Activated CD8-positive, alpha-beta T cell treated with anti-CD3 and anti-CD28 coated beads for 36 hours (primary cell): ENCODE data around the gene COL4A1. TPM values are rescaled to one million over a fixed set of nuclear protein-coding genes. Genes with fewer than 3 reads are reported as not detected.

Source experiments
- ATAC-seq: fragments of 200-7000 bp; cut with Tn5 transposase; one replicate; pipeline ENCODE4 v1.10.0; 2021; ENCODE audit warnings: mild to moderate bottlenecking, moderate library complexity
- CTCF ChIA-PET: fragments of 350-600 bp; sonication (Branson Sonifier 250); formaldehyde crosslinking; loops from one replicate; lab custom pipeline; 2021; ENCODE audit warnings: antibody characterized with exemption; lab: Charles Lee
- POLR2A ChIA-PET: fragments of 350-600 bp; sonication (Branson Sonifier 250); formaldehyde crosslinking; loops from one replicate; lab custom pipeline; 2021; ENCODE audit warnings: antibody characterized with exemption; lab: Charles Lee
- DNase-seq: peaks from one replicate; pipeline ENCODE4 v3.0.0-alpha.2; 2020
- H3K27ac Mint-ChIP-seq: one replicate; pipeline ENCODE4 v1.8.0; 2021; ENCODE audit warnings: mild to moderate bottlenecking, mixed read lengths
- H3K27me3 Mint-ChIP-seq: one replicate; pipeline ENCODE4 v1.8.0; 2021; ENCODE audit warnings: mixed read lengths
- H3K36me3 Mint-ChIP-seq: one replicate; pipeline ENCODE4 v1.8.0; 2021; ENCODE audit warnings: low read depth, mixed read lengths
- H3K4me1 Mint-ChIP-seq: one replicate; pipeline ENCODE4 v1.8.0; 2021; ENCODE audit warnings: low read depth, mixed read lengths
- H3K4me3 Mint-ChIP-seq: one replicate; pipeline ENCODE4 v1.8.0; 2021; ENCODE audit warnings: mild to moderate bottlenecking, moderate library complexity, mixed read lengths
- H3K9me3 Mint-ChIP-seq: one replicate; pipeline ENCODE4 v1.8.0; 2021; ENCODE audit warnings: mixed read lengths
- CTCF ChIP-seq: fragments of 200-600 bp; IDR thresholded peaks from one replicate; pipeline ENCODE4 v1.8.0; 2022; ENCODE audit warnings: antibody characterized with exemption, mild to moderate bottlenecking
- intact Hi-C: fragments of 100-400 bp; cut with micrococcal nuclease; formaldehyde crosslinking; loops from one replicate; pipeline ENCODE4 v1.10.0; 2022
- total RNA-seq, 2 experiments: library from RNA; stranded (reverse); gene quantifications; one replicate each; pipeline ENCODE4 v1.2.3, GENCODE V29; 2021

Gene COL4A1
- total RNA-seq, 2 experiments from 2014 or later, result not detected

GRCh38 chr13:110338441-110339101, 31.6 kb upstream of the COL4A1 start:
- ATAC-seq (no peak), DNase-seq (no peak)
- Mint-ChIP-seq H3K36me3 (no peaks in the 10 kb centered on the region), H3K4me3 (no peak overlapping the region), H3K4me1 (peaks cover 21% of the 10 kb centered on the region), H3K27me3 (peaks cover 19% of the 10 kb centered on the region), H3K27ac (no peak overlapping the region), H3K9me3 (no peaks in the 10 kb centered on the region)
- no peak for TF ChIP-seq CTCF
- intact Hi-C loops, result no loop called here
- POLR2A ChIA-PET, result interaction anchor here (0.8 kb wide), 1 partner anchor 10 kb away, joined by 3 read pairs; no protein-coding TSS in a partner anchor
- CTCF ChIA-PET, result no interaction called here

- H3K9me3 Mint-ChIP-seq, result no peaks in the 10 kb centered on the region
- ATAC-seq (no peak), DNase-seq (no peak)
- ChIA-PET POLR2A (no interaction called here), CTCF (no interaction called here)
- H3K4me1 Mint-ChIP-seq, result peaks cover 21% of the 10 kb centered on the region
- no peak overlapping the region for H3K27ac Mint-ChIP-seq
- intact Hi-C loops, result no loop called here
- H3K27me3 Mint-ChIP-seq, result peaks cover 21% of the 10 kb centered on the region
- H3K4me3 Mint-ChIP-seq, result no peak overlapping the region
- H3K36me3 Mint-ChIP-seq, result no peaks in the 10 kb centered on the region
- TF ChIP-seq CTCF, result no peak
Observed at GRCh38 chr13:110337247-110337646, 30.3 kb upstream of the COL4A1 start.

GRCh38 chr13:110336681-110337080, 29.7 kb upstream of the COL4A1 start:
- no peak for ATAC-seq

GRCh38 chr13:110336108-110336507, 29.2 kb upstream of the COL4A1 start:
- H3K36me3 Mint-ChIP-seq, result no peaks in the 10 kb centered on the region
- no peak for DNase-seq
- ChIA-PET CTCF (no interaction called here), POLR2A (interaction anchor here (1.0 kb wide), 1 partner anchor 30 kb away, joined by 4 read pairs; no protein-coding TSS in a partner anchor)
- intact Hi-C loops, result no loop called here
- no peak for ATAC-seq
- TF ChIP-seq CTCF, result no peak
- H3K4me1 Mint-ChIP-seq, result peaks cover 15% of the 10 kb centered on the region
- no peak overlapping the region for H3K27ac Mint-ChIP-seq
- no peaks in the 10 kb centered on the region for H3K9me3 Mint-ChIP-seq
- H3K27me3 Mint-ChIP-seq, result peaks cover 19% of the 10 kb centered on the region
- H3K4me3 Mint-ChIP-seq, result no peak overlapping the region

More at GRCh38 chr13:110336681-110337080, 29.7 kb upstream of the COL4A1 start:
- peaks cover 21% of the 10 kb centered on the region for H3K27me3 Mint-ChIP-seq
- no peak for DNase-seq
- H3K27ac Mint-ChIP-seq, result no peak overlapping the region
- peaks cover 19% of the 10 kb centered on the region for H3K4me1 Mint-ChIP-seq
- TF ChIP-seq CTCF, result no peak
- POLR2A ChIA-PET, result interaction anchor here (1.0 kb wide), 1 partner anchor 29 kb away, joined by 4 read pairs; no protein-coding TSS in a partner anchor
- H3K9me3 Mint-ChIP-seq, result no peaks in the 10 kb centered on the region
- intact Hi-C loops, result no loop called here
- H3K36me3 Mint-ChIP-seq, result no peaks in the 10 kb centered on the region
- CTCF ChIA-PET, result no interaction called here
- H3K4me3 Mint-ChIP-seq, result no peak overlapping the region

- no peak for TF ChIP-seq CTCF
- H3K27ac Mint-ChIP-seq, result no peak overlapping the region
Observed at GRCh38 chr13:110334841-110335490, 28.0 kb upstream of the COL4A1 start.

More at GRCh38 chr13:110334841-110335490, 28.0 kb upstream of the COL4A1 start:
- ATAC-seq (no peak), DNase-seq (no peak)
- H3K27me3 Mint-ChIP-seq, result peaks cover 14% of the 10 kb centered on the region
- ChIA-PET POLR2A (no interaction called here), CTCF (no interaction called here)
- H3K4me1 Mint-ChIP-seq, result peaks cover 3% of the 10 kb centered on the region
- no peaks in the 10 kb centered on the region for H3K36me3 Mint-ChIP-seq
- intact Hi-C loops, result no loop called here
- H3K4me3 Mint-ChIP-seq, result no peak overlapping the region
- no peaks in the 10 kb centered on the region for H3K9me3 Mint-ChIP-seq
